GM12892 (cell line): ENCODE results near the gene MPST.

Experiments
- POLR2A ChIP-seq: IDR thresholded peaks from 2 replicates; pipeline ENCODE4 v1.6.1; 2011; ENCODE audit warnings: low read depth, low read length, control low read depth
- POLR2AphosphoS5 ChIP-seq: IDR thresholded peaks from 2 replicates; pipeline ENCODE4 v1.6.1; 2011; ENCODE audit warnings: low read depth, low read length, control low read depth

- TF ChIP-seq POLR2A (no peak), POLR2AphosphoS5 (no peak)
Measured at GRCh38 chr22:37017356-37017755, 2.2 kb upstream of the MPST start.
